Subcutaneous abdominal adipose tissue (tissue), 5 donors: ENCODE data around the gene LEMD3.

Experiments
- H3K27ac ChIP-seq: one replicate; pipeline ENCODE4 v1.7.0; 2013; ENCODE audit warnings: low read depth, mild to moderate bottlenecking, inconsistent platforms, low read length, moderate library complexity
- H3K27me3 ChIP-seq, 5 donors: one replicate each; pipeline ENCODE4 v1.7.0; 2013; ENCODE audit warnings: low read length in 5 of 5, inconsistent platforms in 1 of 5; ENCODE audit not compliant: control insufficient read depth in 5 of 5, insufficient read depth in 4 of 5
- H3K36me3 ChIP-seq, 5 donors: one replicate each; pipeline ENCODE4 v1.7.0; 2013; ENCODE audit warnings: low read length in 5 of 5; ENCODE audit not compliant: control insufficient read depth in 5 of 5, insufficient read depth in 5 of 5
- H3K4me1 ChIP-seq, 5 donors: one replicate each; pipeline ENCODE4 v1.7.0; 2013; ENCODE audit warnings: low read length in 5 of 5, mild to moderate bottlenecking in 3 of 5, moderate library complexity in 1 of 5; ENCODE audit not compliant: control insufficient read depth in 5 of 5, insufficient read depth in 5 of 5
- H3K4me3 ChIP-seq, 5 donors: one replicate each; pipeline ENCODE4 v1.7.0; 2013; ENCODE audit warnings: low read length in 5 of 5, low read depth in 1 of 5
- H3K9ac ChIP-seq, 5 donors: one replicate each; pipeline ENCODE4 v1.7.0; 2013; ENCODE audit warnings: low read length in 5 of 5, mild to moderate bottlenecking in 4 of 5, moderate library complexity in 3 of 5
- H3K9me3 ChIP-seq, 5 donors: one replicate each; pipeline ENCODE4 v1.7.0; 2013; ENCODE audit warnings: low read length in 5 of 5; ENCODE audit not compliant: control insufficient read depth in 5 of 5
- donor health status: healthy.
- donor health status: healthy.
- donor health status: healthy.
- donor health status: healthy.
- donor health status: healthy.

Gene LEMD3

DNA sequence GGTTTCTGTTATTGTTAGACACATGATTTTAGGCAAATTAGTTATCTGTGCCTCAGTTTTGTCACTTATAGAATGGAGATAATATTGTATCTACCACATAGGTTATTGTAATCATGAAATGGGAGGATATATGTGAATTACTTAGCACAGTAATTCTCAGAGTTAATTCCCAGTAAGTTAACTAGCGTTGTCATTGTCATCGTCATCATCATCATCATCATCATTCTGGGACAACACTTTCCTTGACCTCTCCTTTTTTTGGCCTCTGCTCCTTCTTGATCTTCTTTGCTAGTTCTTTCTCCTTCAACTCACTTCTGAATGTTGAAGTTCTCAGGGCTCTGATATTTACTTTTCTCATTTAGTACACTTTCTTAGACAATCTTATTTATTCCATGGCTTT, 122.9 kb downstream of the LEMD3 start:
- H3K36me3 ChIP-seq, result peaks cover 0 to 5% (median 0%) of the 10 kb centered on the region in 5 donors
- no peaks in the 10 kb centered on the region for H3K27me3 ChIP-seq
- H3K9ac ChIP-seq, result no peak overlapping the region
- H3K27ac ChIP-seq, result no peak overlapping the region
- H3K4me1 ChIP-seq, result peaks cover 0 to 6% (median 5%) of the 10 kb centered on the region in 5 donors
- H3K4me3 ChIP-seq, result no peak overlapping the region
- H3K9me3 ChIP-seq, result no peaks in the 10 kb centered on the region

DNA sequence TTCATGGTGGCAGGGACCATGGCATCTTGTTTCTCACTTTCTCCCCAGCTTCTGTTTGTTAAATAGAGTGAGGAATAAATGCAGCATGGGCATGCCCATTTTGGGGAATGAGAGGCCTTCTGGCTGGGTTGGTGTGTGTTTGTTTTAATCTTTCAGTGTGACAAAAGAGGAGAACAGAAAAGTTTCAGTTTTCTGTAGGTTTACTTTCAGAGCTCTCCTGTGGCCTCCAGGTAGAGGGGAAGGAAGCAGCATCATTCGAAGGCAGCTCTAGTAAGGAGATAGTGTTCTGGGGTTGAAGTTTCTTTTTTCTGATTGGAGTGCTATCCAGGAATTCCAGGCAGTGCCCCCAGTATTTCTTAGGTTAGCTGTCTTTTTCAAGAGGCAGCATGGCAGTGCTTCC, 124.4 kb downstream of the LEMD3 start:
- Histone ChIP-seq H3K27ac (no peak overlapping the region), H3K27me3 (no peaks in the 10 kb centered on the region), H3K4me3 (no peak overlapping the region), H3K9me3 (no peaks in the 10 kb centered on the region), H3K36me3 (peaks cover 0 to 5% (median 0%) of the 10 kb centered on the region in 5 donors), H3K9ac (no peak overlapping the region), H3K4me1 (peaks cover 0 to 3% (median 0%) of the 10 kb centered on the region in 5 donors)

DNA sequence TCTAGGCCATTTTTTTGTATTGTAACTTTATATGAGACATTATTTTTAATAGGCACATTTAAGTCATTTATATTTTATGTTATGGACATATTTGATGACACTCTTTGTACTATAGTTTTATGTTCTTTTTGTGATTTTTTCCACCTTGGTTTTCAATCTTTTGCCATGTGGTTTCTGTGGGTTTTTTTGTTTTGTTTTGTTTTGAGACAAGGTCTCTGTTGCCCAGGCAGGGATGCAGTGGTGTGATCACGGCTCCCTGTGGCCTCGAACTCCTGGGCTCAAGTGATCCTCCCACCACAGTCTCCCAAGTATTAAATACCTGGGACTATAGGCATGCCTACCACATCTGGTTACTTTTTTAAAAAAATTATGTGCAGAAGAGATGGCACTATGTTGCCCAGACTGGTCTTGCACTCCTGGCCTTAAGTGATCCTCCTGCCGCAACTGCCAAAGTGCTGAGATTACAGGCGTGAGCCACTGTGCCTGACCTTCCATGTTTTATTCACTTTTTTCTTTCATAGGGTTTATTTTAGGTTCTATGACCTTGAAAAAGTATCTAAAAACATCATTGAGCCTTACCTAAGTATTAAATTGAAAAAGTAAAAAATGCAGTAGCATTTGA, 125.4 kb downstream of the LEMD3 start:
- Histone ChIP-seq H3K9ac (no peak overlapping the region), H3K4me3 (no peak overlapping the region), H3K27me3 (no peaks in the 10 kb centered on the region), H3K9me3 (no peaks in the 10 kb centered on the region), H3K4me1 (peaks cover 0 to 3% (median 0%) of the 10 kb centered on the region in 5 donors), H3K27ac (no peak overlapping the region), H3K36me3 (peaks cover 0 to 5% (median 0%) of the 10 kb centered on the region in 5 donors)

DNA sequence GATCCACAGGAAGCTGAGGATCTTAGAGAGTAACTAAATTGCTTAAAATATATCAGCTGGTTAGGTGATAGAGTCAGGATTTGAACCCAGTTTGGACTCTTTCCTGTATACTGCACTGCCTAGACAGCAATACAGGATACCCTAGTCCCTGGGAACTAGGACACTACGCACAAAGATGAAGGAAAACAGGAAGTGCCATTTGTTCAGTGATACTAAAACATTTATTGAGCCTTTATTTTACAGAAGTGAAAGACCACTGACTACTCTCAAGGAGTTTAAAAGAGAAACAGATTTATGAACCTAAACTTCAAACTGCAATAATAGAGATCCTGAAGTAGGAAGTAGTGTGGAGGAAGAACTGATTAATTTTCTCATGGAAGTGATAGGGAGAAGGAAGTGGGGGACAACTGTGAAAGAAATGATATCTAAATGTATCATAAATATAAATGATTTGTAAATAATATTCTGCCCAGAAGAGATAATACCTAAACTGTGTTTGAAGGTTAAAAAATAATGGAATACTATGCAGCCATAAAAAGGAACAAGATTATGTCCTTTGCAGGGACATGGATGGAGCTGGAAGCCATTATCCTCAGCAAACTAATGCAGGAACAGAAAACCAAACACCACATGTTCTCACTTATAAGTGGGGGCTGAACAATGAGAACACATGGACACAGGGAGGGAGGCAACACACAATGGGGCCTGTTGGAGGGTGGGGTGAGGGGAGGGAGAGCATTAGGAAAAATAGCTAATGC, 127.3 kb downstream of the LEMD3 start:
- Histone ChIP-seq H3K9me3 (no peaks in the 10 kb centered on the region), H3K27ac (no peak overlapping the region), H3K4me1 (peaks cover 0 to 3% (median 0%) of the 10 kb centered on the region in 5 donors), H3K27me3 (no peaks in the 10 kb centered on the region), H3K9ac (no peak overlapping the region), H3K4me3 (no peak overlapping the region), H3K36me3 (peaks cover 0 to 5% (median 0%) of the 10 kb centered on the region in 5 donors)
